ENCODE results near the gene PGRMC1.
"Not testable (repeated sequence)": the region's sequence is repeated elsewhere in the genome, so short reads cannot be mapped to it uniquely, and the experiment has no call there.

The PGRMC1 gene

GRCh38 chrX:119240356-119240755, 4.3 kb downstream of the PGRMC1 start:
- peaks cover 19% of the 10 kb centered on the region for H3K36me3 Mint-ChIP-seq (ENCODE audit: insufficient read depth)

GRCh38 chrX:119247702-119248101, 11.6 kb downstream of the PGRMC1 start:
- no peak overlapping the region for H3K27ac Mint-ChIP-seq
- no peak for DNase-seq
- H3K27me3 Mint-ChIP-seq, result no peaks in the 10 kb centered on the region
- no peak for ATAC-seq (replicated peaks)
- no peaks in the 10 kb centered on the region for H3K9me3 Mint-ChIP-seq
- no peaks in the 10 kb centered on the region for H3K4me1 Mint-ChIP-seq (ENCODE audit: low read depth in 2 of 2)
- H3K4me3 Mint-ChIP-seq, result no peak overlapping the region
- peaks cover 15% of the 10 kb centered on the region for H3K36me3 Mint-ChIP-seq (ENCODE audit: insufficient read depth)

More at GRCh38 chrX:119240356-119240755, 4.3 kb downstream of the PGRMC1 start:
- H3K4me1 Mint-ChIP-seq (ENCODE audit: low read depth in 2 of 2), result peaks cover 15 to 36% of the 10 kb centered on the region in 2 donors
- no peak overlapping the region for H3K4me3 Mint-ChIP-seq
- DNase-seq, result no peak
- H3K27me3 Mint-ChIP-seq, result no peaks in the 10 kb centered on the region
- ATAC-seq (replicated peaks), result no peak
- no peak overlapping the region for H3K27ac Mint-ChIP-seq
- no peaks in the 10 kb centered on the region for H3K9me3 Mint-ChIP-seq

DNA sequence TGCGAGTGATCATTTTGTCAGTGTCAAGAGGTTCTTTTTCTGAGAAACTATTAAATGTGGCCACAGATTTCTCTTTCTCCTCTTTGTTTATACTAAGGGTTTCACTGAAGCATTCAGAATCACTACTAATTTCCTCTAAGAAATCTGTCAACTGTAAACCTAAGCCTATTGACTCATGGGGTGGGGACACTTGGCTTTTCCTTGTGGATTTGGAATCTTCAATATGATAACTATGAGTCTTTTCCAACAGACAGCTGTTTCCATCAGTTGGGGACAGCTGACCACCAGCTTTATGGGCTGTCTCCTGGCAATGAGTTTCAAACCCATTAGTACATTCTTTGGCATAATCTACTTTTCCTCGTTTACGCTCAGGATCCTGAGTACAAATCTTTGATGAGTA, 13.8 kb downstream of the PGRMC1 start:
- DNase-seq, result no peak
- no peak for ATAC-seq (replicated peaks)
- Mint-ChIP-seq H3K27ac (no peak overlapping the region), H3K4me1 (ENCODE audit: low read depth in 2 of 2) (no peaks in the 10 kb centered on the region), H3K36me3 (ENCODE audit: insufficient read depth) (peaks cover 5% of the 10 kb centered on the region), H3K27me3 (peaks cover 0 to 3% of the 10 kb centered on the region in 2 donors), H3K9me3 (no peaks in the 10 kb centered on the region), H3K4me3 (no peak overlapping the region)

DNA sequence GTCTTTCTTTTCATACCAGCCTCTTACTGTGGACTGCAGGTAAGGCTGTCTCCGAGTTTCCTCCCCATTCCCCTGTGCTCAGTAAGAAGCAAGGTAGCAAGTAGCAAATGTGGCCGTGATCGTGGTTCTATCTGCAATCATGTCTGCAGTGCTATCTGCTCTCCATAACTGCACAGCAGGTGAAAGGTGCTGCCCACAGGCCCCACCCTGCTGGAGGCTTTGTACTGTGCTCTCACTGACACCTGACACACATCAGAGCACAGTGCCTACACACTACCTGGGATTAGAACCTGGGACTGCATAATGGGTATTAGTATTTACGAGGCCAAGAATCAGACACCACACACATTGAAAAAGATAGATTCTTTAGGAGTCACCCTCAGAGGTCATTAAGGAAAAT, 15.3 kb downstream of the PGRMC1 start:
- no peak for DNase-seq
- ATAC-seq (replicated peaks), result no peak
- Mint-ChIP-seq H3K27me3 (peaks cover 0 to 7% of the 10 kb centered on the region in 2 donors), H3K4me3 (no peak overlapping the region), H3K9me3 (no peaks in the 10 kb centered on the region), H3K36me3 (ENCODE audit: insufficient read depth) (no peaks in the 10 kb centered on the region), H3K27ac (no peak overlapping the region), H3K4me1 (ENCODE audit: low read depth in 2 of 2) (no peaks in the 10 kb centered on the region)

DNA sequence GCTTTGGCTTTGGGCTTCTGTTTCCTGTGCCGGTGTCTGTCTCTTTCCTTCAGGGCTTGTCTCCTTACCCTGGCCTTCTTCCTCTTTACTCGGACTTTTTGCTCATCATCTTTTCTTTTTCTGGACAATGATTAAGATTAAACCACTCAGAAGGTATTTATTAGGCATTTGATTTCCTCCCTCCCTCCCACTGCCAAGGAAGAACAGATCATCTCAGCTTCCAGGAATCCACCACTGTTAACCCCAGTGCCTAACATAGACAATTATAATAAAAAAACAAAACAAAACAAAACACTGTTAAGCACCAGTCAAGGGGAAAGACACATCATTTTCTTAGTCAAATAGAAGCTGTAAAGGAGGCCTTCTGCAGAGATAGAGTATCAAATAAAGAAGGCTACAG, 16.6 kb downstream of the PGRMC1 start:
- DNase-seq (no peak), ATAC-seq (replicated peaks) (no peak)
- Mint-ChIP-seq H3K27ac (no peak overlapping the region), H3K9me3 (no peaks in the 10 kb centered on the region), H3K4me3 (no peak overlapping the region), H3K27me3 (peaks cover 7 to 10% of the 10 kb centered on the region in 2 donors), H3K36me3 (ENCODE audit: insufficient read depth) (no peaks in the 10 kb centered on the region), H3K4me1 (ENCODE audit: low read depth in 2 of 2) (no peaks in the 10 kb centered on the region)

DNA sequence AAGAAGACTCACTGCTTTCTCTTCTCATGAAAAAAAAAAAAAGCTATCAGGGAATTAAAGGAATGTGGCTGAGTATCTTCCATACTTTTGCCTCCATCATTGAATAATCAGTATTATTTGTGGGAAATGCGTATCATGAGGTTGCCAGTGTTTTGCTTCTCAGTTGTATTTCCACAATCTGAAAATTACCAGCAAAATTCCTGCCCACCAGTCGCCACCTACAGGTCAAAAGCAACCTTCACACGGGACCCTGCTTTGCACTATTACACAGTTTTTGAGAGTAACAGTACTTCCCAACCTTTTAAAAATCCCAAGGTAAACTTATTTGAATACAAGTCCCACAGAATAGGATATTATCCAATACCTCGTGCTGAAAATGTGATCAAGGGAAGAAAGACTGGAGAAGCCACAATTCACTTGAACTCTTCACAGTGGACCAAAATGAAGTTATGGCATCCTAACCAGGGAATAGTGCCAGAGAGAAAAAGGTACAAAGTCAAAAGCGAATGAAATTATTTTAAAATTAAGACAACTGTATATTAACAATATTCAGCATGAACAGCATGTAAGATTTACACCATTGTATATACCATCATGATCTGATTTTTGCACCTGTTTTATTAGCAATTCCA, 30.4 kb downstream of the PGRMC1 start:
- peak in 2 of 3 experiments; percentile 3 to 14 for DNase-seq
- no peak for ATAC-seq (replicated peaks)
- Mint-ChIP-seq H3K4me3 (no peak overlapping the region), H3K27me3 (peaks cover 8 to 17% of the 10 kb centered on the region in 2 donors), H3K27ac (no peak overlapping the region), H3K4me1 (ENCODE audit: low read depth in 2 of 2) (no peaks in the 10 kb centered on the region), H3K9me3 (no peaks in the 10 kb centered on the region), H3K36me3 (ENCODE audit: insufficient read depth) (peaks cover 3% of the 10 kb centered on the region)

DNA sequence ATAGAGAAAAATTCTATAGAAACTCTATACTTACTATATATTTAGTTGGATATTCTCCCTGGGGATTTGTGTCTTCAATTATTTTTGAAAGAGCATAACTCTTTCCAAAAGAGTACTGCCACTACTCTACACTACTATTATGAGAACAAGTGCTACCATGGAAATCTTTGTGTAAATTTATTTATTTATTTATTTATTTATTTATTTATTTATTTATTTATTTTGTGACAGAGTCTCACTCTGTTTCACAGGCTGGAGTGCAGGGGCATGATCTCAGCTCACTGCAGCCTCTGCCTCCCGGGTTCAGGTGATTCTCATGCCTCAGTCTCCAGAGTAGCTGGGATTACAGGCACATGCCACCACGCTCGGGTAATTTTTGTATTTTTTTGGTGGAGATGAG, 31.0 kb downstream of the PGRMC1 start:
- not testable (repeated sequence) for H3K36me3 Mint-ChIP-seq (ENCODE audit: insufficient read depth); H3K27ac Mint-ChIP-seq; ATAC-seq (replicated peaks); H3K9me3 Mint-ChIP-seq; DNase-seq; H3K4me3 Mint-ChIP-seq; H3K4me1 Mint-ChIP-seq (ENCODE audit: low read depth in 2 of 2)
- H3K27me3 Mint-ChIP-seq, result peaks cover 8 to 17% of the 10 kb centered on the region in 2 donors

DNA sequence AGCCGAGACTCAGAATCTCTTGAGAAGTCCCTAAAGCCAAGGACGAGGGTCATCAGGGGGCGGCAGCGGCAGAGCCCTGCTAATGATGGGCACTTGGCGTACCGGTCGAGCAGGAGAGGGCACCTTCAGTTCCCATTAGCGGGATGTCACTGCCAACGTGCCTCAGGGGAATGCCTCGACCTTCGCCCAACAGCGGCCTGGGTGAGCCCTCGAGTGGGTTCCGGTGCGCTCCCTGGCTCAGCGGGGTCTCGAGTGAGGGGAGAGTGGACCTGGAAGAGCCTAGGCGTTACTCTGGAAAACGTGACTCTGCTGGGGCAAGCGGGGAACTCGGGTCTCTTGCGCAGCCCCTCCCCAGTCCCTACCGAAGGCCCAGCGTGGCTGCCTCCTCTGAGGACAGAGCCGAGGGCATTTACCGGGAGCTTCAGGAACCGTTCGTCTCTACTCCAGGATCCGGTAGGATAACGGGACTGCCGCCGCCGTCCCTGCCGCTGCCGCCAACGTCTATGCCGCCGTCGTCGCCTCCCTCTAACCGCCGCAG, 36.9 kb downstream of the PGRMC1 start:
- Mint-ChIP-seq H3K4me1 (ENCODE audit: low read depth in 2 of 2) (peaks cover 4 to 6% of the 10 kb centered on the region in 2 donors), H3K27me3 (peaks cover 0 to 5% of the 10 kb centered on the region in 2 donors), H3K9me3 (no peaks in the 10 kb centered on the region), H3K27ac (no peak overlapping the region), H3K4me3 (peak overlapping the region; percentile 69 to 81), H3K36me3 (ENCODE audit: insufficient read depth) (no peaks in the 10 kb centered on the region)
- ATAC-seq (replicated peaks) (no peak), DNase-seq (no peak)

- H3K27me3 Mint-ChIP-seq, result no peaks in the 10 kb centered on the region
- H3K27ac Mint-ChIP-seq, result no peak overlapping the region
- H3K36me3 Mint-ChIP-seq (ENCODE audit: insufficient read depth), result no peaks in the 10 kb centered on the region
- peak overlapping the region; percentile 69 to 81 for H3K4me3 Mint-ChIP-seq
- DNase-seq (peak; percentile 11 to 42 (median 38)), ATAC-seq (replicated peaks) (peak; percentile 93)
- peaks cover 4 to 6% of the 10 kb centered on the region in 2 donors for H3K4me1 Mint-ChIP-seq (ENCODE audit: low read depth in 2 of 2)
- no peaks in the 10 kb centered on the region for H3K9me3 Mint-ChIP-seq
Observed at GRCh38 chrX:119273420-119274192, 37.5 kb downstream of the PGRMC1 start.

GRCh38 chrX:119282347-119282746, 46.3 kb downstream of the PGRMC1 start:
- not testable (repeated sequence) for H3K36me3 Mint-ChIP-seq (ENCODE audit: insufficient read depth); H3K9me3 Mint-ChIP-seq; DNase-seq; H3K4me1 Mint-ChIP-seq (ENCODE audit: low read depth in 2 of 2); H3K4me3 Mint-ChIP-seq; ATAC-seq (replicated peaks); H3K27ac Mint-ChIP-seq
- peaks cover 17 to 18% of the 10 kb centered on the region in 2 donors for H3K27me3 Mint-ChIP-seq

DNA sequence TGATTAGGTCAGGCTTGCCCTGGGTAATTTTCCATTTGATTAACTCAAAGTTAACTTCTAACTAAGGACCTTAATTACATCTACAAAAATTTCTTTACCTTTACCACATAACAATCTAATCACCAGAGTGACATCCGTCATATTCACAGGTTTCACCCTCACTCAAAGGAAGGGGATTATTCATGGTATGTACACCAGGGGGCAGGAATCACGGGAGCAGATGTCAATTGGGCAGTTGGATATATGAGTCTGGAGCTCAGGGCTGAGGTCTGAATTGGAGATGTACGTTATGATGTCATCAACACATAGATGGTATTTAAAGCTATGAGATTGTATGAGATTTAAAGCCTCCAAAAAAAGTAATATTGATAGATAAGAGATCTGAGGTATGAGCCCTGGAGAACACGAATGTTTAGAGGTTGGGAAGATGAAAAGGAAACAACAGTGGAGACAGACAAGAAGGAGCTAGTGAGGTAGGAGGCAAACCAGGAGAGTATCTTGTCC, 52.9 kb downstream of the PGRMC1 start:
- H3K9me3 Mint-ChIP-seq, result no peaks in the 10 kb centered on the region
- peaks cover 7 to 16% of the 10 kb centered on the region in 2 donors for H3K27me3 Mint-ChIP-seq
- H3K27ac Mint-ChIP-seq, result peak overlapping the region in 1 of 2 donors; percentile 36
- no peaks in the 10 kb centered on the region for H3K4me1 Mint-ChIP-seq (ENCODE audit: low read depth in 2 of 2)
- no peak for DNase-seq
- no peaks in the 10 kb centered on the region for H3K36me3 Mint-ChIP-seq (ENCODE audit: insufficient read depth)
- no peak for ATAC-seq (replicated peaks)
- H3K4me3 Mint-ChIP-seq, result no peak overlapping the region

DNA sequence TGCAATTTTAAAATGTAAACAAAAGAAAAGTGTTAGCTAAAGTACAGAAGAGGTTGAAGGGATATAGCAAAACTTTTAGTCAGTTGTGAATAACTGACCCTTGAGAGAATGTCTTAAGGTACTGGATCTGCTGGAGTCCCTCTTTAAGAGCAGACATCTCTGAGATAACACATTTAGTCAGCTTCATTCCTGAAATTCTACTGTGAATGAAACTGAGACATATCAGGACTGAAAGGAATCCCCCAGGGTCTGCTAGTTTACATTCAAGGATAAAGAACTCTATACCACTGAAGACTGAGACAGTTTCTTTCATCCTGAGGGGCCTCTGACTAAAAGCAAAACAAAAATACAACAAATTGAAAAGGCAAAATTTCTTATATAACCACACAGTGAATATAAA, 54.4 kb downstream of the PGRMC1 start:
- no peak overlapping the region for H3K27ac Mint-ChIP-seq
- no peaks in the 10 kb centered on the region for H3K9me3 Mint-ChIP-seq
- no peaks in the 10 kb centered on the region for H3K4me1 Mint-ChIP-seq (ENCODE audit: low read depth in 2 of 2)
- peaks cover 0 to 16% of the 10 kb centered on the region in 2 donors for H3K27me3 Mint-ChIP-seq
- ATAC-seq (replicated peaks), result no peak
- no peak overlapping the region for H3K4me3 Mint-ChIP-seq
- no peaks in the 10 kb centered on the region for H3K36me3 Mint-ChIP-seq (ENCODE audit: insufficient read depth)
- DNase-seq, result no peak

GRCh38 chrX:119291246-119291645, 55.2 kb downstream of the PGRMC1 start:
- H3K4me1 Mint-ChIP-seq (ENCODE audit: low read depth in 2 of 2); DNase-seq; H3K4me3 Mint-ChIP-seq; ATAC-seq (replicated peaks); H3K27ac Mint-ChIP-seq; H3K9me3 Mint-ChIP-seq; H3K36me3 Mint-ChIP-seq (ENCODE audit: insufficient read depth): not testable (repeated sequence)
- H3K27me3 Mint-ChIP-seq, result peaks cover 0 to 11% of the 10 kb centered on the region in 2 donors

GRCh38 chrX:119292445-119292844, 56.4 kb downstream of the PGRMC1 start:
- DNase-seq (no peak), ATAC-seq (replicated peaks) (no peak)
- no peaks in the 10 kb centered on the region for H3K36me3 Mint-ChIP-seq (ENCODE audit: insufficient read depth)
- H3K9me3 Mint-ChIP-seq, result no peaks in the 10 kb centered on the region
- no peaks in the 10 kb centered on the region for H3K4me1 Mint-ChIP-seq (ENCODE audit: low read depth in 2 of 2)
- no peak overlapping the region for H3K27ac Mint-ChIP-seq
- H3K4me3 Mint-ChIP-seq, result no peak overlapping the region
- peaks cover under 1 to 7% of the 10 kb centered on the region in 2 donors for H3K27me3 Mint-ChIP-seq

Data from effector memory CD8-positive, alpha-beta T cell (primary cell).